Spleen (tissue), 7 donors: ENCODE measurements around the gene TRMT2A.
A peak's percentile ranks its signal among the peaks of the same experiment; 100 is the strongest.

Experiments used
- POLR2A ChIP-seq, 3 donors: fragments of 450-650 bp; IDR thresholded peaks; one replicate each; pipeline ENCODE4 v1.5.1; 2017; ENCODE audit warnings: antibody characterized with exemption in 3 of 3, mild to moderate bottlenecking in 1 of 3
- POLR2AphosphoS5 ChIP-seq, 3 donors: sonication (generic); formaldehyde crosslinking; IDR thresholded peaks; one replicate each; pipeline ENCODE4 v1.5.1; 2017; ENCODE audit warnings: antibody characterized with exemption in 3 of 3
- TF ChIP-seq, protein P1 (sequence below), 11 experiments: fragments of 200-600 bp in 7 of 11; fragments of 450-650 bp in 4 of 11; sonication (generic) in 4 of 11; IDR thresholded peaks in 8 of 11; conservative IDR thresholded peaks in 3 of 11; 1 replicate in 7 of 11; 2 replicates in 4 of 11; pipeline versions ENCODE4 v1.4.0 to v1.8.0; 2016 to 2021; ENCODE audit warnings: antibody characterized with exemption in 11 of 11, inconsistent platforms in 4 of 11, mild to moderate bottlenecking in 1 of 11
- donor health status: DM: no; HTN: no; CAD: no; lungs with moderate emphysema.
- donor health status: DM: no; HTN: no; CAD: no.
- donor health status: DM: no; HTN: no; CAD: no.

DNA sequence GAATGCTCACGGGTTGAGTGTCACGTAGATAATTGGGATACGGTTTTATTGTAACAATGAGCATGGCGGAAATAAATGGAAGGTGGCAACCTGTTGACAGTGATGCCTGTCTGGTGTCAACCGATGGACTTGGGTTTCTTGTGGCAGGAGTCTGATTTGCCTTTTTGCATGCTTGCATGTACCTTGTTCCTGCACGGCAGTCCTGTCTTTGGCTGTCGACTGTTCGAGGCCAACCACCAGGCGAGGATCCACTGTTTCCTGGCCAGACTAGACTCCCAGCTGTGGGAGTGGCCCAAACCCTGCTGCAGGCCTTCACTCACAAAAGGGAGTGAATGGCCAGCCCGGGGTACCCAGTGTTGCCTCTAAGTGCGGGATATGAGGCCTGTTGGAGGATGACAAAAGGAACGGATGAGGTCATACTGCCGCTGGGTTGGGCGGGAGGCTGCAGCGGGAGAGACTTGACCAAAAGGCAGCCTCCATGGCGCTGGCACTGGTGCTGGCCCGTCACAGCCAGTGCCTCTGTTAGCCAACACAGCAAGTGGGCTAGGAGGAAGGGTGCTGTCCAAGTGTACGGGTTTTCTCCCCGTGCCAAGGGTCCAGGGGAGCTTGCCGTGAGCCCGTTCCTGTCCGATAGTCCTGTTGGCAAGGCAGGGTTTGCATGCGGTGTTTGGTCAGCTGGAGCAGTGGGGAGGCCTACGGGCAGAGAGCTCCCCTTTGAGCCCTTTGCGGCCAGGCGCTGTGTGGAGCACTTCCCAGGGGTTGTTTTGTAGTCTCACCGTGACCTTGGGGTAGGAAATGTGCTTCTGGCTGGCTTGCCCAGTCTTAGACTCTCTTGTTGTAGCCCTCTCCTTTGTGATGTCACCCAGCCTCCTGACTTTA, 36.0 kb downstream of the TRMT2A start:
- TF ChIP-seq, protein P1, sequence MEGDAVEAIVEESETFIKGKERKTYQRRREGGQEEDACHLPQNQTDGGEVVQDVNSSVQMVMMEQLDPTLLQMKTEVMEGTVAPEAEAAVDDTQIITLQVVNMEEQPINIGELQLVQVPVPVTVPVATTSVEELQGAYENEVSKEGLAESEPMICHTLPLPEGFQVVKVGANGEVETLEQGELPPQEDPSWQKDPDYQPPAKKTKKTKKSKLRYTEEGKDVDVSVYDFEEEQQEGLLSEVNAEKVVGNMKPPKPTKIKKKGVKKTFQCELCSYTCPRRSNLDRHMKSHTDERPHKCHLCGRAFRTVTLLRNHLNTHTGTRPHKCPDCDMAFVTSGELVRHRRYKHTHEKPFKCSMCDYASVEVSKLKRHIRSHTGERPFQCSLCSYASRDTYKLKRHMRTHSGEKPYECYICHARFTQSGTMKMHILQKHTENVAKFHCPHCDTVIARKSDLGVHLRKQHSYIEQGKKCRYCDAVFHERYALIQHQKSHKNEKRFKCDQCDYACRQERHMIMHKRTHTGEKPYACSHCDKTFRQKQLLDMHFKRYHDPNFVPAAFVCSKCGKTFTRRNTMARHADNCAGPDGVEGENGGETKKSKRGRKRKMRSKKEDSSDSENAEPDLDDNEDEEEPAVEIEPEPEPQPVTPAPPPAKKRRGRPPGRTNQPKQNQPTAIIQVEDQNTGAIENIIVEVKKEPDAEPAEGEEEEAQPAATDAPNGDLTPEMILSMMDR (IDR thresholded peaks at IDR 0.05 in 8 of 11, conservative IDR thresholded peaks at IDR 0.05 in 3 of 11) = no peak
- no peak for TF ChIP-seq POLR2A (IDR thresholded peaks at IDR 0.05)
- TF ChIP-seq POLR2AphosphoS5 (IDR thresholded peaks at IDR 0.05) = peak in 1 of 3 donors; percentile 5
